OCI-LY1 (cell line): Measurements from ENCODE around the gene PAK5.

Source experiments
- EZH2 ChIP-seq: fragments of 200-600 bp; sonication (generic), shearing (Covaris generic); IDR thresholded peaks from 2 replicates; pipeline ENCODE4 v1.8.0; 2017; ENCODE audit warnings: borderline replicate concordance, mixed run types, mild to moderate bottlenecking, antibody characterized with exemption, low read length, moderate library complexity, mixed read lengths
- TF ChIP-seq, protein P1 (sequence below): fragments of 200-600 bp; sonication (generic), shearing (Covaris generic); IDR thresholded peaks from 2 replicates; pipeline ENCODE4 v1.5.1; 2017; ENCODE audit warnings: mild to moderate bottlenecking, antibody characterized with exemption, low read length, moderate library complexity, mixed read lengths

DNA sequence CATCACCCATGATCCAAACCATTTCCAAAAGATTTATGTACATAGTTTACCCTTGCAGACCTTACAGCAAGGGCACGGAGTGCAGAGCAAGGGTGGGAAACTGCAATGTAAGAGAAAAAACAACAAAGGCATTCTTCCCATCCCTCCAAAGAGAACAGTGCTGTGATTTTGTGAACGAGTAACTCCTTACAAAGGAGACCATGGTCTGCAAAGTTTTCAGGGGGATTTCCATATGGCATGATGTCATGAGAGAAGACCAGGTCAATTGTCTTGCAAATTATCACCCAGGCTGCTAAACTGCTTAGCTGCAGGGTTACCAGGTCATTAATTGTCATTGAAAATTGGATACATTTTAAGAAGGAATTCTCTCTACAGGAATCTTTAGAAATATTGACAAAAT lies 266.2 kb downstream of the PAK5 start:
- TF ChIP-seq, protein P1, sequence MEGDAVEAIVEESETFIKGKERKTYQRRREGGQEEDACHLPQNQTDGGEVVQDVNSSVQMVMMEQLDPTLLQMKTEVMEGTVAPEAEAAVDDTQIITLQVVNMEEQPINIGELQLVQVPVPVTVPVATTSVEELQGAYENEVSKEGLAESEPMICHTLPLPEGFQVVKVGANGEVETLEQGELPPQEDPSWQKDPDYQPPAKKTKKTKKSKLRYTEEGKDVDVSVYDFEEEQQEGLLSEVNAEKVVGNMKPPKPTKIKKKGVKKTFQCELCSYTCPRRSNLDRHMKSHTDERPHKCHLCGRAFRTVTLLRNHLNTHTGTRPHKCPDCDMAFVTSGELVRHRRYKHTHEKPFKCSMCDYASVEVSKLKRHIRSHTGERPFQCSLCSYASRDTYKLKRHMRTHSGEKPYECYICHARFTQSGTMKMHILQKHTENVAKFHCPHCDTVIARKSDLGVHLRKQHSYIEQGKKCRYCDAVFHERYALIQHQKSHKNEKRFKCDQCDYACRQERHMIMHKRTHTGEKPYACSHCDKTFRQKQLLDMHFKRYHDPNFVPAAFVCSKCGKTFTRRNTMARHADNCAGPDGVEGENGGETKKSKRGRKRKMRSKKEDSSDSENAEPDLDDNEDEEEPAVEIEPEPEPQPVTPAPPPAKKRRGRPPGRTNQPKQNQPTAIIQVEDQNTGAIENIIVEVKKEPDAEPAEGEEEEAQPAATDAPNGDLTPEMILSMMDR, result no peak
- no peak for TF ChIP-seq EZH2
